Anterior cingulate cortex (tissue), 58 donors: ENCODE results near the gene PPIP5K2.
"Not testable (repeated sequence)": the region's sequence is repeated elsewhere in the genome, so short reads cannot be mapped to it uniquely, and the experiment has no call there.

Experiments
- DNase-seq, 58 donors: peaks; one replicate each; lab custom pipeline; 2025; lab: John Stamatoyannopoulos, UW

The PPIP5K2 gene

GRCh38 chr5:103120607-103121200, 603 bp downstream of the PPIP5K2 start:
- peak in 12 of 58 donors; percentile 5 to 43 (median 24) for DNase-seq

DNA sequence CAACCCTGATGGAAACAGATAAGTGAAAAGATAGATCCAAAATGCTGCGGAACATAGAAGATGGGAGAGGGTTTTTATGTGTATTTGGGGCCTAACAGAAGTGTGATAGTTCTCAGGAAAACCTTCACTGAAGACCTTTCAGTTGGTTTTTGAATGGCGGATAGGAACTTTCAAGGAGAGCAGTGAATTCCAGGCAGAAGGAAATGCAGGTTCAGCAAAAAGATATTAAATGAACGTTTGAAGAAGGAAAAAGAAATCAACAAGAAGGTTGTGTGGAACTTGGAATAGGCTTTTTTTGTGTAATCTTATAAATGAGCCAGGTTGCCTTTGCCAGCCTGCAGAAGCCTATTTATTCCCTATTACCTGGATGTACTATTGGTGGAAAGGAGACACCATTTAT, 2.1 kb downstream of the PPIP5K2 start:
- no peak for DNase-seq

GRCh38 chr5:103126557-103126956, 6.5 kb downstream of the PPIP5K2 start:
- DNase-seq, result no peak

- DNase-seq, result no peak
These were observed 7.3 kb downstream of the PPIP5K2 start for GRCh38 chr5:103127292-103127817.

GRCh38 chr5:103128202-103128601, 8.1 kb downstream of the PPIP5K2 start:
- DNase-seq, result no peak

DNA sequence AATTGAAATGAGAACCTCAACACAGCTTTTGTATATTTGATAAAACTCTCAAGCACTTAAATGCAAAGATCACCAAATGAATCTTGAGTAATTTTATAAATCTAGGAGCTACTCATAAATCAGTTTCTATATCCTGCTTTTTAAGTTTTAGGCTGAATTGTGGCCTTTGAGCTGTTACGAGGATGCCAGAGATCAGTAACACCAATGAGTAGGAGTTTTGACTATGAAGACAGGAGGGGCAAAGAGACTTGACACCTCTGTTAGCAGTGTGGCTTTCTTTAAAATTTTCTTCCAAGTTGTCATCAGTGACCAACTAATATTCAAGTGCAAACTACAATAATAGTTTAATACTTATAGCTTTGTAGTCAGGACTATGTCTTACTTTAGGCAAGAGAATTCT, 12.6 kb downstream of the PPIP5K2 start:
- no peak for DNase-seq

DNA sequence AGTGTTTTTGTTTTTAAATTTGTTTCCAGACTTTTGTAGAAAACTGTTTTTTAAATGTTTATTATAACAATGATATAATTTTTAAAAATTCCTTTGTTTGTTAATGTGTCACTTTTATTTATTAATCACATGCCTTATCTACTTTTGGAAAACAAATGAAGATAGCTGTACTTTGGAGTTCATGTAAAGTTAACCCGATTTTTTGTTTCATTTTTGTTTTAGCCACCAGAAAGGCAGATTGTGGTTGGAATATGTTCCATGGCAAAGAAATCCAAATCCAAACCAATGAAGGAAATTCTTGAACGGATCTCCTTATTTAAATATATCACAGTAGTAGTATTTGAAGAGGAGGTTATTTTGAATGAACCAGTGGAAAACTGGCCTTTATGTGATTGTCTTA, 13.1 kb downstream of the PPIP5K2 start:
- DNase-seq, result no peak

GRCh38 chr5:103135461-103135860, 15.4 kb downstream of the PPIP5K2 start:
- no peak for DNase-seq

DNA sequence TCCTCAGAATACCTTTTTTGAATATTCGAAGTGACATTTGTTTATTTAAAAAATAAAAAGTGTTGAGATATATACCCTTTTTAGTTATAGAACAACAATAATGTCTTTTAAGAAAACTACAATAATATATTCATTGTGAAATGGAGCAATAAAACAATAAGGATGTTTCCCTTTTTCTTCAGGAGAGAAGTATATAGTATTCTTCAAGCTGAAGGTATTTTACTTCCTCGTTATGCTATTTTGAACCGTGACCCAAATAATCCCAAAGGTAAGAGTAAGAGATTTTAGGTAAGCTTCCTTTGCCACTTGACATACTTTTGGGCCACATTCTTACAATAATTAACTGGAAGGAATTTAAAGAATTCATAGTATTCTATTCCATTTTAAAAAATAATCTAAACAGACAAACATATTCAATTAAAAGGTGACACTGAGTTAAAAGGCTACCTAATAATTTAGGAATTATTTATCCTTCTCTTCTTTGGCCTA, 18.1 kb downstream of the PPIP5K2 start:
- no peak for DNase-seq

GRCh38 chr5:103139264-103139865, 19.3 kb downstream of the PPIP5K2 start:
- DNase-seq, result peak in 48 of 58 donors; percentile 1 to 74 (median 26)

- not testable (repeated sequence) for DNase-seq
These were observed 22.0 kb downstream of the PPIP5K2 start for GRCh38 chr5:103142132-103142531.

GRCh38 chr5:103145196-103145595, 25.1 kb downstream of the PPIP5K2 start:
- DNase-seq, result no peak

DNA sequence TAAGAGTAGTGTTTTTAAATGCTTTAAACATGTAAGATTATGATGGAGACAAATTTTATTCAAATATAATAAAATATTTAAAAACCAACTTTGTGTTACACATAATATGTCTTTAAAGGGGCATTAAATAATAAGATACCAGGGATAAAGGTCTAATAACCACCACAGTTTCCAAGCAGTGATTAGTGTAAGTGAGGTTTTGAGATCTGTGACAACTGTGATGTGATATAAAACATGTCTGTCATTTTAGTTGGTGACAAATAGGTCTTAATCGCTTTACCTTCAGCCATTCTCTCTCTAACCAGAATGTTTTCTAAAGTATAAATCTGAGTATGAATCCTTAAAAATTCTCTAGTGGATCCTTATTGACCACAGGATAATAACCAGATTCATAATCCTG, 28.1 kb downstream of the PPIP5K2 start:
- DNase-seq, result no peak

DNA sequence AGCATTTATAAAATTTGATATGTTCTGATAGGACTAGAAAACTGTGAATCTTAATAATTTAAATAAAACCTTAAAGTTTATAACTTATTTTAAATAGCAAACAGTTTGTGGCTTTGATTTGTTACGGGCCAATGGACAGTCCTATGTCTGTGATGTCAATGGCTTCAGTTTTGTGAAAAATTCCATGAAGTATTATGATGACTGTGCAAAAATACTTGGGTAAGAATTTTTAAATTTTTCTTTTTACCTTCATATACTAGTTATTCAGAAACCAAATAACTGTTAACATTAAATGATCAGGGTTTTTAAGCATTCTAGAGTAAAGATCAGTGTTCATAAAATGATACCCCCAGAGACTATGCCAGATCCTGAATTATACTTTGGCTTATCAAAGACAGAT, 31.1 kb downstream of the PPIP5K2 start:
- no peak for DNase-seq

- no peak for DNase-seq
These were observed 46.6 kb downstream of the PPIP5K2 start for GRCh38 chr5:103166706-103167105.

- DNase-seq, result no peak
These were observed 54.0 kb downstream of the PPIP5K2 start for GRCh38 chr5:103174147-103174546.

DNA sequence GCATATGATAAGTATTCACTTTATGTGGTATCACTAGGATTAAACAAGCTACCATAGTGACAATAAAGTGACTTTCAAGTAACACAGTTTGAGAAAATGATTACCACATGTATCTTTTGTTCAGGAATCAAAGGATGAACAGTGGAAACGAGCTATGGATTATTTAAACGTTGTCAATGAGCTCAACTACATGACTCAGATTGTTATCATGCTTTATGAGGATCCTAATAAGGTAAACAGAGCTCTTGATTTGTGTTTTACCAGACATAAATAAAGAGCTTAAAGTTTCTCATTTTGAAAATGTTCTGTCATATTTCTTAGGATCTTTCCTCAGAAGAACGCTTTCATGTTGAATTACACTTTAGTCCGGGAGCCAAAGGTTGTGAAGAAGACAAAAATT, 57.4 kb downstream of the PPIP5K2 start:
- DNase-seq, result no peak

DNA sequence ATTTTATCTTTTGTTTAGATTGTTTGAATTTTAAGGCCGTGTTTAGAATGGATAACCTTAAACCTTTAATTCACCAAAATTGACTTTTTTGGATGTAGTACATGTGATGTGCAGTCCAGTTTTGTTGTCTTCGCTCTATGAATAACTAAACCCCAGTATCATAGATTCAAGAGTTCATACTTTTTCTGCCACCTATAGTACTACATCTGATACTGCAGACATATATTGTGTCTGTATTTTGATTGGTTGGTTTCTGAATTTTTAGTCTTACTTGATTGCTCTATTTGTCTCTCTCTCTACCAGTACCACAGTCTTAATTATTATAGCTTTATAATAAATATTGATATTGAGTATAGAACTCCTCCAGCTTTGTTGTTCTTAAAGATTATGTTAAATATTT, 58.1 kb downstream of the PPIP5K2 start:
- DNase-seq, result no peak

DNA sequence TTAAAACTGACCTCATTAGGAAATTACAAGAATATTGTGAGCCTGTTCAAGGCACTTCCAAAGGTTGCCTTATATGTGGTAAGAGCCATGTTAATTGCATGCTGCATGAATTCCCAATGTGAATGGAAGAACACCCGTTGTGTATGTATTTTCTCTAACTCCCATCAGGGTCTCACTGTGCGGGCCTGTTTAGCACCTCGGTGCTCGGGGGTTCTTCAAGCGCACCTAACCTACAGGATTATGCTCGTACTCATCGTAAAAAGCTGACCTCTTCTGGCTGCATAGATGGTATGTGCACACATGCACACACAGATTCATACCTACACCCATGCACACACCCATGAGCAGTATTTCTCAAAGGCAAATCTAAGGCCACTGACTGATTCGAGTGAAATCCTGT, 66.1 kb downstream of the PPIP5K2 start:
- DNase-seq, result no peak

- DNase-seq, result no peak
These were observed 68.3 kb downstream of the PPIP5K2 start for GRCh38 chr5:103188436-103188835.

DNA sequence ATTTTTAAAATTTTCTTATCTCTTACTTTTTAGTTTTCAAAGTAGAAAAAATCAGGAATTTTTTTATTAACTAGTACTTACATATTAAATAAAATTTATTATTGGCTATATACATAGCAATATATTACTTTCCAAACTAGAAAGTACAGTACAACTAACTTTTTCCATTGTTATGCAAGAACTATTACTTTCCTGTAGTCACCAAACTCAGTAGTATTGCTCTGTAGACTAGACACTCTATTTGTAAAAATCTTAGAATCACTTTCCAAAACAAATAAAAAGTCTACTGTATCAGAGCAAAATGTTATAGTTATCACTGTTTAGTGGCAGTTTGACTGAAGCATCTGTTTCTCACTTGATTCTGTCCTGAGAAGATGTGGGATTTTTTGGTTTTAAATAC, 83.1 kb downstream of the PPIP5K2 start:
- DNase-seq, result no peak

- DNase-seq, result not testable (repeated sequence)
These were observed 84.9 kb downstream of the PPIP5K2 start for GRCh38 chr5:103204990-103205389.
